Neural progenitor cell (in vitro differentiated cells): ENCODE measurements around the gene OR2M5.

ENCODE experiments used
- EZH2 ChIP-seq: fragments of 200-600 bp; sonication (generic); IDR thresholded peaks from 2 replicates; pipeline ENCODE4 v1.6.1; 2017; ENCODE audit warnings: antibody characterized with exemption, mild to moderate bottlenecking, moderate library complexity
- TF ChIP-seq, protein P1 (sequence below): fragments of 200-600 bp; sonication (generic); IDR thresholded peaks from 2 replicates; pipeline ENCODE4 v1.5.1; 2017; ENCODE audit warnings: antibody characterized with exemption, mild to moderate bottlenecking

DNA sequence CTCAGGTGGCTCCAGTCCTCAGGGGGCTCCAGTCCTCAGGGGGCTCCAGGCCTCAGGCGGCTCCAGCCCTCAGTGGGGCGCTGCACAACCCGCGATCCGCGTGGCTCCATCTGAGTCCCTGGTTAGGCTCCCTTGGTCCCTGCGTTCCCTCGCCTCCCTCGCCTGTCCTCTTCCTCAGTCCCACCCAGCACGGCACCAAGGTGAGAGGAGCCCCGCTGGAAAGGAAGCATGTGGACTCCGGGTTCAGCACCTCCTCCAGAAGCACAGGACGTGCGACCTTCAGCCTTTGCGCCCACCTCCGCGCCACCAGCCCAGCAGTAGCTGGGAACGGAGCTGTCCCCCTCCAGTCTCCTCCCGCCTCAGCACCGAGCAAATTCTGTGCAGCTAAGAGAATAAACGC lies 8.1 kb upstream of the OR2M5 start:
- TF ChIP-seq, protein P1, sequence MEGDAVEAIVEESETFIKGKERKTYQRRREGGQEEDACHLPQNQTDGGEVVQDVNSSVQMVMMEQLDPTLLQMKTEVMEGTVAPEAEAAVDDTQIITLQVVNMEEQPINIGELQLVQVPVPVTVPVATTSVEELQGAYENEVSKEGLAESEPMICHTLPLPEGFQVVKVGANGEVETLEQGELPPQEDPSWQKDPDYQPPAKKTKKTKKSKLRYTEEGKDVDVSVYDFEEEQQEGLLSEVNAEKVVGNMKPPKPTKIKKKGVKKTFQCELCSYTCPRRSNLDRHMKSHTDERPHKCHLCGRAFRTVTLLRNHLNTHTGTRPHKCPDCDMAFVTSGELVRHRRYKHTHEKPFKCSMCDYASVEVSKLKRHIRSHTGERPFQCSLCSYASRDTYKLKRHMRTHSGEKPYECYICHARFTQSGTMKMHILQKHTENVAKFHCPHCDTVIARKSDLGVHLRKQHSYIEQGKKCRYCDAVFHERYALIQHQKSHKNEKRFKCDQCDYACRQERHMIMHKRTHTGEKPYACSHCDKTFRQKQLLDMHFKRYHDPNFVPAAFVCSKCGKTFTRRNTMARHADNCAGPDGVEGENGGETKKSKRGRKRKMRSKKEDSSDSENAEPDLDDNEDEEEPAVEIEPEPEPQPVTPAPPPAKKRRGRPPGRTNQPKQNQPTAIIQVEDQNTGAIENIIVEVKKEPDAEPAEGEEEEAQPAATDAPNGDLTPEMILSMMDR, result no peak
- no peak for TF ChIP-seq EZH2
